HG02588 (cell line): ENCODE results near the gene NCK1.

ENCODE experiments used
- ATAC-seq: cut with Tn5 transposase; IDR thresholded peaks from one replicate; pipeline ENCODE4 v1.9.1; 2021; ENCODE audit warnings: mild to moderate bottlenecking, moderate library complexity; ENCODE audit not compliant: unreplicated experiment

Gene NCK1

DNA sequence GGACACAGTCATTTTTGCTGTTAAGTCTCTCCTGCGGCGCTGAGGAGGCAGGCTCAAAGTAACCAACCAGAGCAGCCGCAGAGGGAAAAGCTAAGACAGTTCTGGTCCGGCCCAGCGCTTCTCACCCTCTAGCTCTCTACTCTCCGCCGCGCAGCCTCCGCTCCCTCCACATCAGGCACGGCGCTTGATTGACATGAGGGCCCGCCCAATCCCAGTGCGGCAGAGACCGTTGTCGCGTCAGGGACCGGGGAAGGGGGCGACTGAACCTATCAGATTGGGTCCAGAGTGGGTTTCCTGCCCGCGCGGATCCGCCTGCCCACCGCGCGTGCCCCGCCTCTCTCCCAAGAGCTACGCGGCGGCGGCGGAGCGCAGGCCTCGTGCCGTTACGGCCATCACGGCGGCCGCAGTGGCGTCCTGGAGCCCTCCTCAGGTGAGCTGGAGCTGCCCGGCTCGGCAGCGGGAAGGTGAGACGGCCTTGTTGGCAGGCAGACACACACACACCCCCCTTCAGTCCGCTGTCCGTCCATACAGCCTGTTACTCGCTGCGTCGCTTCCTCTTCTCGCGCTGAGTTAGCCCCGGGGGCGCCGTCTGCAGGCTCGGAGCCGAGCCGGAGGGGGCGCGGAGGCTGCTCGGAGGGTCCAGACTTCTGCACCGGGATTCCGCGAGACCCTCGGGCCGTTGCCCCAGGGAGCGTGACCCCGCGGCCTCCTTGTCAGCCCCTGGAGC lies at the start of gene NCK1:
TSS of gene NCK1 (plus strand) at position 319 of the 727 bp plus-strand sequence. CDS start 65,794 bp downstream, outside the sequence.
- ATAC-seq = peak; percentile 97

GRCh38 chr3:136817448-136817847 lies 44.6 kb upstream of the NCK1 start:
- no peak for ATAC-seq

DNA sequence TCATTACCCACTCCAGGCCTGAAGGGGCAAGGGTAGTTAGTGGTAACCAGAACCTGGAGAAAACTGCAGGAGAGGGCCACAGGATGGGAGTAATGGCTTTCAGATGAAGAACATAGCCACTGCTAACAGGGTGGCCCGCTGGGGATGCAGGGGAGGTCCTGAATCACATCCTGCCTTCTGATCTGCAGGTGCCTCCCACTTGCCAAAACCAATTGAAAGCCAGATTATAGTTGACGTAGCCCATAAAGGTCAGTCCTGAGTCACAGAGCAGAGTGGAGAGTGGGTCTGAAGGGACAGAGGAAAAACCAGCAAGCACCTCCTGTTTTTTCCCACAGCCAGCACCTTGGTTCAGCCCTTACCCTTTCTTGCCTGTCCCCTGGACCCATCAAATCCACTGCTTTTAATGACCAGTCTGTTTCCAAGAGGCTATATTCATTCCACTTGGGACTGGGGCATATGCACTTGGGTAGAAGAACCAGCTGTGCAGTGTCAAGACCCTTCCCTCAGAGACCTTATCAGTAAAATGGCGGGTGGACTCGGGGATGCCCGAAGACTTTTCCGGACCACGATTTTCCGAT lies 43.7 kb upstream of the NCK1 start:
- ATAC-seq = no peak

DNA sequence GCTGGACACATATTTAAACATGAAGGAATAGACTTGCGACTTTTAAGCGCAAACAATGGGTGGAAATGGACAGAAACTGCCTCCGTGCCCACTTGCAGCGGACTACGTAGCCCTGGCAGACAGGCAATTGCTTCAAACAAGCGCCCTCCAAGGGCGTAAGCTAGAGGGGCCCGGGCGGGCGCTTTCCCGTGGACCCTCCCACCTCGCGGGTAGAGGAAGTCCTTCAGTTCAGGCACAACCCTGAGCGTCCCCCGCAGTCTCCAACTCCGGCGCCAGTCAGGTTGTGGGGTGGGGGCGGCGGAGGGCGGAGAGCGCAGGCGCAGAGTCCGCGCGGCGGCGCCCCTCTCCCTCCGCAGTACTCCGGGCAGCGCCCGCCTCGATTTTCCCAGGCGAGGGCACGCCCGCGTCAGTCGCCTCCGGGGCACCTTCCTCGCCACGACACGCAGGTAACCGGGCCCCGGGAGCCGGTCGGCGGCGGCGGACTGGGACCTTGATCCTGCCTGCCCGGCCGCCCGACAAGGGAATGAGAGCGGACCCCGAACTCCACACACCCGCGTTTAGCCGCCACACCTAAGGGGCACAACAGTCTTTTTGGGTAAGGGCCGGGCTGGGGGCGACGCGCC lies 43.1 kb upstream of the NCK1 start, which contains the start of gene SLC35G2:
TSS of gene SLC35G2 (plus strand) at position 358 of the 623 bp plus-strand sequence. CDS start 35,335 bp downstream, outside the sequence.
- no peak for ATAC-seq

DNA sequence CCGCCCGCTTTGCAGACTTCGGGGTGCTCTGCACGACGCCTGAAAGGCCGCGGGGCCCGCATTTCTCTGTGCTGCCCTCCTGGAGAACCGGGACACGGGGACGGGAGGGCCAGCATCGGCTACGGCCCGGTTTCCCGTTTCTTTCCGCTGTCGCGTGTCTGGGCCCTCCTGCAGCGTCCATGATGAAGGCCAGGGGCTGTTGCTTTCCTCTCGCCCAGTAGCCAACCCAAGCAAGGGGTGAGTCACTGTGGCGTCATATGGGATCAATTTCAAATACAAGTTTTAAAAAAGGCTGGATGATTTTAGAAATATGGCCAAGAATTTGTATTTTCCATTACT lies 42.6 kb upstream of the NCK1 start:
- no peak for ATAC-seq

DNA sequence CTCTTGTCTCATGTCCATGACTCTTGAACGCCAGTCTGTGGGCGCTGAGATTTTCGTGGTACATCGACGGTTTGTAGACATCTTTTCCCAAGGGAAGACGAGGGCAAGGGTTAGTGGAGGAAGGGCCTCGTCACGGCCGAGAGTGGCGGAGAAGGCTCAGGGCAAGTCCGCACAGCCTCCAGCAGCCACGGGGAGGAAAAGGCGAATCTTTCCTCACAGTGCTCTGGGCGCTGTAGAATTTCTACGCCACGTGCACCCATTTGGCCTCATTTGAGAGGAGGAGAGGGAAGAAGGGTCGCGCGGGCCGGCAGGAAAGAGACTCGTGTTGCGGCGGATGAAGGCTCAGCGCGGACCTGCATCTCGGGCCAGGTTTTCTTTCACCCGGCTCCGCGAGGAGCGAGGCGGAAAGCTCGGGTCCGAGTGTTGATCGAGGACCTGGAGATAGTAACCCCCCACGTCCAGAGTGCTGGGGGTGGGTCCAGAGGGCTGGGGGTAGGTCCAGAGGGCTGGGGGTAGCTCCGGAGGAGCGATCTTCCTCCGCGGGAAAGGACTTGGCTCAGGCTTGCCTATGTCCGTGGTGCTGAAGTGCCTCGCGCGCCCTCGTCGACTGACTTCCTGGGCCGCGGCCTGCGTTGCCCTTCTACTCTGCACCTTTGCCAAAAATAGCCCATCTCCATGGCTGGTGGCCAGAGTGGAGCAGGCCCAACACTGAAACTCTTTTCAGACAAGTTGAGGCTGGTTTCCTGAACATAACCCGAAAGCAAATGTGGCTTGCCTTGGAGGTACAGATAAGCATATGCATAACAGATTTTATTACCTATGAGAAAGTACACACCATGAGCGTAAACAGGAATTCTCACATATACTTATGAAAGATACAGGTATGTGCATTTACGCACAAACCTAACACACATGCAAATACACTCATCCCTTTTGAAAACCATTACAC lies 42.0 kb upstream of the NCK1 start:
- ATAC-seq = no peak

- ATAC-seq = no peak
Observed at GRCh38 chr3:136831461-136831860, 30.5 kb upstream of the NCK1 start.

GRCh38 chr3:136835089-136835812 lies 26.8 kb upstream of the NCK1 start:
- no peak for ATAC-seq

DNA sequence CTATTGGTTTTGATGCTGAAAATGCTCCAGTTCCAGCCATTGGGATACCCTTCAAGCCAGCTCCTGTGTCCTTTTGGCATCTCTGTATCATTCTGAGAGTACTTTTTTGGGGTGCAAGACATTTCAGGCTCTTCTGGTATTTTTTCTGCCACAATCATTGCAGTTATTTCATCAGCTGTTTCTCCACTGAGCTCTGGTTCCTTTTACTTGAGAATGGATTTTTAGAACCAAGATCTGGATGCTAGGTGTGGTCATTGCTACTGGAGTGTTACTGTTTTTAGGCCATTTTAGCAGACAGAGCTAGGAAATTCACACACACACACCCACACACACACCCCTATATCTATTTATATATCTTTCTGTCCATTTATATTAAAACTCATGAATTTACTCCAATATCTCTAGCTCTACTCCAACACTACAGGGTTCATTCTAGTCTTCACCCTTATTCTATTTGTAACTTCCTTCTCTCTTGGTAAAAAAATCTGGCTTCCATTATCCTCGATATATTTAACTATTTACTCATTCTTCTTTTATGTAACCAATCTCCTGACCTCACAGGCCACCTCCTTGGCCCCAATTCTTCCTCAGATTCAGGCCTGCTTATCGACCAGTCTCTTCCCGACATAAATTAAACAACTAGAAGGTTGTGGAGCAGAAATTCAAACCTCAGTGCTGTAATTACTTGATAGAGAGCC lies 26.0 kb upstream of the NCK1 start:
- ATAC-seq = no peak

DNA sequence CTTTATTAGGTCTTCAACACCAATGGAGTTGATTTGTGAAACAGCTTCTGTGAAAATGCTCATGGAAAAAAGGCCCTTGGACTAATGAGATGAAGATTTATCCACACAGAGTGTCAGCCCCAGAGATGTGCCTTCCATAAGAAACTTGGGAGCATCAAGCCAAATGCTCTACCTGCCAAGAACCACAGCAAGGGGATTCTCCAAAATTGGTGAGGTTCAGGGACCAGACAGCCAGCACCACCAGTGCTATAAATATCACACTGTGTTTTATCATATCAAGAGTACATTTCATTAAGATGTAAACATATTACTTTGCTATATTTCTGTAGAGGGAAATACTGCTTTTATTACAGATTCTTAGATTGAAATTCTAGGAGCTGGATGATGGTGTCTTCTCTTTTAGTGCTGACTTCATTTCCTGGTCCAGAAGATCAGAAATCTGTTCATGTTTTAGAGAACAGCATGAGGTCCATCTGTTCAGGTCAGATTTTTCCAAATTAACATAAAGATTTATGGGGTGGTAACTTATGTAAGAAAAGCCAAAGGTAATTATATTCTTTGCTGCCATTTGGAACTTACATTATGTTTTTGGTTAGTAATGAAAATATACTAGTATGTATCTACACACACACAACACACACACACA lies 25.4 kb upstream of the NCK1 start:
- ATAC-seq = no peak

- ATAC-seq = no peak
Observed at GRCh38 chr3:136838641-136839555, 23.1 kb upstream of the NCK1 start.

DNA sequence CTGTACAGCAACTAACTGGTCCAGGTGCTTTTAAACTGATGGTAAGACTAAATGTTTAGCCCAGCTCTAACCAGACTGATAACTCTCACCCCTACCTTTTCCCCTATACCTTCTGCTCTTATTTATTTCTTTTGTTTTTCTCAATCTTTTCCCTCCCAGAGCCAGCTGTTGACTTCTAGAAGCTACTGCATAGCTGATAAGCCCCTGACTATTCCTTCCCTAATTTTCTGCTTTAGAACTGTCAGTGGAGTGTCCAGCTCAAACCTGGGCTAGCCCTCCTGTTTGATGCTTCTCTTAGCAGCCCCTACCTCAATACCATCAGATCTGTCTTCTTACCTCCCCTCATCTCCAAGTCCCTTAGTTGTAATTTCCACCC lies 22.5 kb upstream of the NCK1 start:
- ATAC-seq = no peak

DNA sequence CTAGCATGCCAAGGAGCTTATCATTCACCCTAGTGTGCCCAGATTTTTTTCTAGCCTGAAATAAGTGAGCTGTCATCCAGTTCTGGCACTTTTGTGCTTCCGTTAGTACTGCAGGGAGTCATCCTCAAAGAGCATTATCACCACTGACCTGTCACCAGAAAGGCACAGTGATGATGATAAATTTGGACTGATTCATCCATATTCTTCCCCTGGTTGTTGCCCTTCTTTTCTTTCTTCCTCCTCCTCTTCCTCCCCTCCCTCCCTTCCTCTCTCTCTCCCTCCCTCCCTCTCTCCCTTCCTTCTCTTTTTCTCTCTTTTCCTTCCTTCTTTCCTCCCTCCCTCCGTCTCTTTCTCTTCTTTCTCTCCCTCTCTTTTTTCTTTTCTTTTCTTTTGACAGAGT lies 21.8 kb upstream of the NCK1 start:
- ATAC-seq = no peak

- no peak for ATAC-seq
Observed at GRCh38 chr3:136842294-136842693, 19.7 kb upstream of the NCK1 start.

DNA sequence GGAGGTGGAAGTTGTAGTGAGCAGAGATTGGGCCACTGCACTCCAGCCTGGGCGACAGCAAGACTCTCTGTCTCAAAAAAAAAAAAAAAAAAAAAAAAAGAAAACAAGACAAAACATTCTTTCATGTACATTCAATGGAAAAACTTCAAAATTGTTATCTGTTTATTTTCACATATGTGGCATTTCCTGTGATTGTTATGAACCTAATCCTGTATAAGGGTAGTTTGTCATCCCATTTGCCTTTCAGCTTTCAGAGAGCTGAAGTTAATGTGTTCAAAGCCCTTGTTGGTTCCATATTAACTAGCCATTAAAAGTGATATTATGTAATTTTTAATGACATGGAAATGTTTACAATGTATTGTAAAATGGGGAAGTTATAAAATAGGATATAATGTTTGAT lies 17.3 kb upstream of the NCK1 start:
- no peak for ATAC-seq

DNA sequence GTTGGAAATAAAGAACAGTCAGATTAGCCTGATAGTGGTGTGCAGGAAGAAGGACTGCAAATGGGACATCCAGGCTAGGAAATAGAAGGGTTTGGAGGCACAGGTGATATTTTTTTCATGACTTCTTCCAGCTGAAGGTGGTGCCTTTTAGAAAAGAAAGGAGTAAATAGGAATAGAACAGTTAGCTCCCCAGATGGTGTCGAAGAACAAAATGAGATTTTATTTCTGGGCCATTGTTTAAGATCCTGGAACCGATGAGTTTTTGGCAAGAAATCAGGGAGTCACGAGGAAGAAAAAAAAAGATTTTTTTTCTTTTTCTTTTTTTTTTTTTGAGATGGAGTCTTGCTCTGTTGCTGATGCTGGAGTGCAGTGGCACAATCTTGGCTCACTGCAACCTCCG lies 9.8 kb upstream of the NCK1 start:
- no peak for ATAC-seq

GRCh38 chr3:136856665-136857064 lies 5.3 kb upstream of the NCK1 start:
- no peak for ATAC-seq

- no peak for ATAC-seq
Observed at GRCh38 chr3:136858381-136858780, 3.6 kb upstream of the NCK1 start.
